Keratinocyte (primary cell): Measurements from ENCODE around the gene PHETA1.

Experiments used
- EZH2 ChIP-seq: IDR thresholded peaks from one replicate; pipeline ENCODE4 v1.6.1; 2012; ENCODE audit warnings: inconsistent platforms, mild to moderate bottlenecking, low read length, moderate library complexity
- TF ChIP-seq, protein P1 (sequence below), 3 experiments: IDR thresholded peaks in 1 of 3; conservative IDR thresholded peaks in 1 of 3; optimal IDR thresholded peaks in 1 of 3; 2 replicates in 2 of 3; 3 replicates in 1 of 3; pipeline versions ENCODE3 to v1.5.1; 2011; ENCODE audit warnings: low read length in 3 of 3, mild to moderate bottlenecking in 3 of 3, moderate library complexity in 2 of 3, control low read depth in 1 of 3, inconsistent platforms in 1 of 3; ENCODE audit not compliant: insufficient read depth in 2 of 3; ENCODE audit errors: extremely low read depth in 1 of 3

DNA sequence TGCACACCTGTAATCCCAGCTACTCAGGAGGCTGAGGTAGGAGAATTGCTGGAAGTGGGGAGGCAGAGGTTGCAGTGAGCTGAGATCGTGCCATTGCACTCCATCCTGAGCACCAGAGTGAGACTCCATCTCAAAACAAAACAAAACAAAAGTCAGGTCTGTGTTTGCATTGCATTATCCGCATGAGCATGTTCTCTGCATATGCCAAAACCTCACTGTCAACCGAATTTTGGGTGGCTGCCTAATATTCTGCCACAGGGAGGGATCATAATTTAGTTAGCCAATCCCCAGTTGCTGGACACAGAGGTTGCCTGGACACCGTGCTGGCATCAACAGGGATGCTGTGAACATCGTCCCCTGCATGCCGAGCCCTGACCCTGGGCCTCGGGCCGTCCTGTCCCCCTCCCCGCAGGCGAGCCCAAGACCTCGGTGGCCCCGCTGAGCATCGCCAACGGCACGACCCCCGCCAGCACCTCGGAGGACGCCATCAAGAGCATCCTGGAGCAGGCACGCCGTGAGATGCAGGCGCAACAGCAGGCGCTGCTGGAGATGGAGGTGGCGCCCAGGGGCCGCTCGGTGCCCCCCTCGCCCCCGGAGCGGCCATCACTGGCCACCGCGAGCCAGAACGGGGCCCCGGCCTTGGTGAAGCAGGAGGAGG is 49.2 kb downstream of the PHETA1 start:
- TF ChIP-seq, protein P1, sequence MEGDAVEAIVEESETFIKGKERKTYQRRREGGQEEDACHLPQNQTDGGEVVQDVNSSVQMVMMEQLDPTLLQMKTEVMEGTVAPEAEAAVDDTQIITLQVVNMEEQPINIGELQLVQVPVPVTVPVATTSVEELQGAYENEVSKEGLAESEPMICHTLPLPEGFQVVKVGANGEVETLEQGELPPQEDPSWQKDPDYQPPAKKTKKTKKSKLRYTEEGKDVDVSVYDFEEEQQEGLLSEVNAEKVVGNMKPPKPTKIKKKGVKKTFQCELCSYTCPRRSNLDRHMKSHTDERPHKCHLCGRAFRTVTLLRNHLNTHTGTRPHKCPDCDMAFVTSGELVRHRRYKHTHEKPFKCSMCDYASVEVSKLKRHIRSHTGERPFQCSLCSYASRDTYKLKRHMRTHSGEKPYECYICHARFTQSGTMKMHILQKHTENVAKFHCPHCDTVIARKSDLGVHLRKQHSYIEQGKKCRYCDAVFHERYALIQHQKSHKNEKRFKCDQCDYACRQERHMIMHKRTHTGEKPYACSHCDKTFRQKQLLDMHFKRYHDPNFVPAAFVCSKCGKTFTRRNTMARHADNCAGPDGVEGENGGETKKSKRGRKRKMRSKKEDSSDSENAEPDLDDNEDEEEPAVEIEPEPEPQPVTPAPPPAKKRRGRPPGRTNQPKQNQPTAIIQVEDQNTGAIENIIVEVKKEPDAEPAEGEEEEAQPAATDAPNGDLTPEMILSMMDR (optimal IDR thresholded peaks at IDR 0.05 in 1 of 3, IDR thresholded peaks at IDR 0.05 in 1 of 3, conservative IDR thresholded peaks at IDR 0.05 in 1 of 3; ENCODE audit: extremely low read depth in 1 of 3, insufficient read depth in 2 of 3, low read length in 3 of 3): no peak
- TF ChIP-seq EZH2: no peak
